CD14-positive monocyte (primary cell): ENCODE data around the gene COL4A2. TPM values are rescaled to one million over a fixed set of nuclear protein-coding genes. Genes with fewer than 3 reads are reported as not detected.

Source experiments
- DNase-seq, 3 donors: peaks; one replicate each; pipeline ENCODE4 v3.0.0-alpha.2; 2011 to 2022
- H2AFZ ChIP-seq: 2 replicates; pipeline ENCODE4 v1.6.0; 2012; ENCODE audit warnings: mild to moderate bottlenecking, low read depth, low read length, inconsistent platforms; ENCODE audit not compliant: insufficient read depth, poor library complexity, severe bottlenecking
- H3K27ac ChIP-seq, 2 donors: 1 replicate in 1 of 2; 2 replicates in 1 of 2; pipeline ENCODE4 v1.5.1; 2012 to 2013; ENCODE audit warnings: low read length in 2 of 2, control low read depth in 1 of 2, inconsistent platforms in 1 of 2, low read depth in 1 of 2, mild to moderate bottlenecking in 1 of 2
- H3K27me3 ChIP-seq, 2 donors: one replicate each; pipeline versions ENCODE4 v1.6.0 to v1.6.1; 2011 to 2013; ENCODE audit warnings: low read length in 2 of 2; ENCODE audit not compliant: control insufficient read depth in 2 of 2, insufficient read depth in 2 of 2
- H3K36me3 ChIP-seq, 2 donors: replicated peaks in 1 of 2; 1 replicate in 1 of 2; 2 replicates in 1 of 2; pipeline versions ENCODE4 v1.5.1 to v1.6.1; 2012 to 2013; ENCODE audit warnings: low read length in 2 of 2, control low read depth in 1 of 2, inconsistent platforms in 1 of 2, mild to moderate bottlenecking in 1 of 2; ENCODE audit not compliant: insufficient read depth in 2 of 2, control insufficient read depth in 1 of 2
- H3K4me1 ChIP-seq, 2 donors: 1 replicate in 1 of 2; 2 replicates in 1 of 2; pipeline versions ENCODE4 v1.5.1 to v1.6.1; 2012 to 2013; ENCODE audit warnings: low read length in 2 of 2, control low read depth in 1 of 2, inconsistent platforms in 1 of 2, mild to moderate bottlenecking in 1 of 2, moderate library complexity in 1 of 2; ENCODE audit not compliant: insufficient read depth in 2 of 2, control insufficient read depth in 1 of 2
- H3K4me2 ChIP-seq: replicated peaks from 2 replicates; pipeline ENCODE3; 2012; ENCODE audit warnings: low read length, moderate library complexity, mild to moderate bottlenecking; ENCODE audit not compliant: poor library complexity, severe bottlenecking; ENCODE audit errors: extremely low read depth
- H3K4me3 ChIP-seq, 3 experiments: fragments of 200-600 bp in 1 of 3; sonication (generic) in 1 of 3; replicated peaks in 1 of 3; 1 replicate in 2 of 3; 2 replicates in 1 of 3; pipeline ENCODE4 v1.5.1; 2011 to 2013; ENCODE audit warnings: low read length in 3 of 3, mild to moderate bottlenecking in 3 of 3, control low read depth in 2 of 3, low read depth in 2 of 3, inconsistent platforms in 1 of 3, moderate library complexity in 1 of 3
- H3K79me2 ChIP-seq: 2 replicates; pipeline ENCODE4 v1.6.0; 2012; ENCODE audit warnings: mild to moderate bottlenecking, control low read depth, inconsistent platforms, low read length, moderate library complexity; ENCODE audit not compliant: insufficient read depth
- H3K9ac ChIP-seq: 2 replicates; pipeline ENCODE4 v1.6.0; 2017; ENCODE audit warnings: low read length, mild to moderate bottlenecking; ENCODE audit not compliant: insufficient read depth, poor library complexity, severe bottlenecking
- H3K9me3 ChIP-seq, 2 donors: replicated peaks in 1 of 2; 1 replicate in 1 of 2; 2 replicates in 1 of 2; pipeline versions ENCODE4 v1.5.1 to v1.6.1; 2012 to 2013; ENCODE audit warnings: low read length in 2 of 2, control low read depth in 1 of 2; ENCODE audit not compliant: control insufficient read depth in 1 of 2, insufficient read depth in 1 of 2
- H4K20me1 ChIP-seq: 2 replicates; pipeline ENCODE4 v1.6.0; 2012; ENCODE audit warnings: mild to moderate bottlenecking, low read length, control low read depth, moderate library complexity; ENCODE audit not compliant: insufficient read depth
- H3K27ac Mint-ChIP-seq, 7 donors: one replicate each; pipeline ENCODE4 v1.8.0; 2020; ENCODE audit warnings: mild to moderate bottlenecking in 7 of 7, mixed read lengths in 7 of 7, moderate library complexity in 6 of 7, inconsistent platforms in 2 of 7
- H3K27me3 Mint-ChIP-seq, 3 donors: one replicate each; pipeline ENCODE4 v1.8.0; 2021 to 2022; ENCODE audit warnings: low read depth in 3 of 3, mild to moderate bottlenecking in 3 of 3, mixed read lengths in 3 of 3, moderate library complexity in 3 of 3, inconsistent platforms in 1 of 3
- H3K36me3 Mint-ChIP-seq, 2 donors: one replicate each; pipeline ENCODE4 v1.8.0; 2020; ENCODE audit warnings: mixed read lengths in 2 of 2, inconsistent platforms in 1 of 2, mild to moderate bottlenecking in 1 of 2
- H3K4me1 Mint-ChIP-seq: one replicate; pipeline ENCODE4 v1.8.0; 2020; ENCODE audit warnings: mild to moderate bottlenecking, mixed read lengths
- H3K4me3 Mint-ChIP-seq, 2 donors: one replicate each; pipeline ENCODE4 v1.8.0; 2020; ENCODE audit warnings: mild to moderate bottlenecking in 2 of 2, mixed read lengths in 2 of 2, moderate library complexity in 1 of 2
- H3K9me3 Mint-ChIP-seq, 7 donors: one replicate each; pipeline ENCODE4 v1.8.0; 2020 to 2022; ENCODE audit warnings: mixed read lengths in 7 of 7, mild to moderate bottlenecking in 6 of 7, moderate library complexity in 6 of 7, inconsistent platforms in 2 of 7
- WGBS: methylation state at CpG from one replicate; pipeline ENCODE4 v1.1.5; 2013; ENCODE audit warnings: missing lambda C conversion rate; ENCODE audit not compliant: insufficient coverage; 5-methylcytosine and 5-hydroxymethylcytosine counted together
- intact Hi-C, 2 donors: fragments of 100-400 bp; cut with micrococcal nuclease; formaldehyde crosslinking; loops; one replicate each; pipeline versions ENCODE4 v1.15.0 to v1.15.1; 2023
- polyA plus RNA-seq, 3 donors: library from polyadenylated mRNA; depleted of rRNA in 1 of 3; unstranded in 2 of 3; stranded (reverse) in 1 of 3; fragments of 300-500 nt in 2 of 3; fragments of >200 nt in 1 of 3; fragmentation: Illumina TruSeq in 2 of 3; gene quantifications; 1 replicate in 2 of 3; 2 replicates in 1 of 3; pipeline ENCODE4 v1.2.3, GENCODE V29; 2012 to 2021
- TF ChIP-seq, protein P1 (sequence below): fragments of 200-600 bp; IDR thresholded peaks from one replicate; pipeline ENCODE4 v1.8.0; 2022; ENCODE audit warnings: antibody characterized with exemption, mild to moderate bottlenecking

The COL4A2 gene
- polyA plus RNA-seq, 3 donors, result not detected

- H3K4me3 Mint-ChIP-seq, result no peak overlapping the region
- Histone ChIP-seq H3K27ac (no peak overlapping the region), H3K4me1 (peaks cover 12 to 22% of the 10 kb centered on the region in 2 donors), H3K9ac (no peak overlapping the region), H3K4me2 (peak overlapping the region; percentile 55), H3K9me3 (no peaks in the 10 kb centered on the region), H2AFZ (peak overlapping the region; percentile 28), H3K36me3 (no peaks in the 10 kb centered on the region), H3K4me3 (no peak overlapping the region), H4K20me1 (no peaks in the 10 kb centered on the region), H3K79me2 (no peaks in the 10 kb centered on the region), H3K27me3 (no peaks in the 10 kb centered on the region)
- TF ChIP-seq, protein P1, sequence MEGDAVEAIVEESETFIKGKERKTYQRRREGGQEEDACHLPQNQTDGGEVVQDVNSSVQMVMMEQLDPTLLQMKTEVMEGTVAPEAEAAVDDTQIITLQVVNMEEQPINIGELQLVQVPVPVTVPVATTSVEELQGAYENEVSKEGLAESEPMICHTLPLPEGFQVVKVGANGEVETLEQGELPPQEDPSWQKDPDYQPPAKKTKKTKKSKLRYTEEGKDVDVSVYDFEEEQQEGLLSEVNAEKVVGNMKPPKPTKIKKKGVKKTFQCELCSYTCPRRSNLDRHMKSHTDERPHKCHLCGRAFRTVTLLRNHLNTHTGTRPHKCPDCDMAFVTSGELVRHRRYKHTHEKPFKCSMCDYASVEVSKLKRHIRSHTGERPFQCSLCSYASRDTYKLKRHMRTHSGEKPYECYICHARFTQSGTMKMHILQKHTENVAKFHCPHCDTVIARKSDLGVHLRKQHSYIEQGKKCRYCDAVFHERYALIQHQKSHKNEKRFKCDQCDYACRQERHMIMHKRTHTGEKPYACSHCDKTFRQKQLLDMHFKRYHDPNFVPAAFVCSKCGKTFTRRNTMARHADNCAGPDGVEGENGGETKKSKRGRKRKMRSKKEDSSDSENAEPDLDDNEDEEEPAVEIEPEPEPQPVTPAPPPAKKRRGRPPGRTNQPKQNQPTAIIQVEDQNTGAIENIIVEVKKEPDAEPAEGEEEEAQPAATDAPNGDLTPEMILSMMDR, result no peak
- H3K4me1 Mint-ChIP-seq, result peaks cover 24% of the 10 kb centered on the region
- DNase-seq, result peak; percentile 37 to 61 (median 46)
- no peaks in the 10 kb centered on the region for H3K36me3 Mint-ChIP-seq
- H3K27ac Mint-ChIP-seq, result peak overlapping the region in 3 of 7 donors; percentile 33 to 84 (median 60)
- no peaks in the 10 kb centered on the region for H3K9me3 Mint-ChIP-seq
- intact Hi-C loops, result no loop called here
- WGBS, result 44% methylated on average over 15 of the region's 18 CpGs
- peaks cover 0 to 3% (median 2%) of the 10 kb centered on the region in 3 donors for H3K27me3 Mint-ChIP-seq
Measured at GRCh38 chr13:110509971-110510786, 203.1 kb downstream of the COL4A2 start.

DNA sequence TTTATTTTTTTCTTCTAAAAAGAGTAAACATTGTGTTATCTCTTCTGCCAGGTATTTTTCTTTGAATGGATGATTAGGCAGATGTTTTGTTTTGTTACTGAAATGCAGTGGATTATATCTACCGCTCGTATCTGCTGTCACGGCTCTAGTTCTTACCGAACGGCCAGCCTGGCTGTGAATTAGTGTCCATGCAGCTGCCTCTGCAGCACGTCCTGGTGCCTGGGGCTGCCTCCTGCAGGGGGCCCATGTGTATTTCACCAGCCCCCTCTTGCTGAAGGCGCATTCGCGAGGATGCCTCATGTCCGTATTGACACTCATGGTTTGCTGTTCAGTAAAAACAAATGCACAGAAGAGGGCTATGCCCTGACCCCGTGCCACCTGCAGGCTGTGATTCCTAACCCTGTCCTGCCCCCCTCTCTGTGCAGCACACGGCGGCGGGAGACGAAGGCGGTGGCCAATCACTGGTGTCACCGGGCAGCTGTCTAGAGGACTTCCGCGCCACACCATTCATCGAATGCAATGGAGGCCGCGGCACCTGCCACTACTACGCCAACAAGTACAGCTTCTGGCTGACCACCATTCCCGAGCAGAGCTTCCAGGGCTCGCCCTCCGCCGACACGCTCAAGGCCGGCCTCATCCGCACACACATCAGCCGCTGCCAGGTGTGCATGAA lies 204.6 kb downstream of the COL4A2 start:
- Histone ChIP-seq H3K4me3 (no peak overlapping the region), H3K4me1 (peaks cover 12 to 22% of the 10 kb centered on the region in 2 donors), H3K9me3 (no peaks in the 10 kb centered on the region), H4K20me1 (no peaks in the 10 kb centered on the region), H3K4me2 (no peak overlapping the region), H3K36me3 (no peaks in the 10 kb centered on the region), H3K27me3 (no peaks in the 10 kb centered on the region), H3K79me2 (no peaks in the 10 kb centered on the region), H2AFZ (no peak overlapping the region), H3K27ac (no peak overlapping the region), H3K9ac (no peak overlapping the region)
- 95% methylated on average over 31 of the region's 31 CpGs for WGBS
- DNase-seq, result no peak
- H3K4me1 Mint-ChIP-seq, result peaks cover 24% of the 10 kb centered on the region
- H3K27ac Mint-ChIP-seq, result no peak overlapping the region
- TF ChIP-seq, protein P1, result no peak
- H3K36me3 Mint-ChIP-seq, result no peaks in the 10 kb centered on the region
- no peaks in the 10 kb centered on the region for H3K9me3 Mint-ChIP-seq
- peaks cover 0 to 3% (median 2%) of the 10 kb centered on the region in 3 donors for H3K27me3 Mint-ChIP-seq
- H3K4me3 Mint-ChIP-seq, result no peak overlapping the region
- intact Hi-C loops, result no loop called here
